MM.1S (cell line): ENCODE results near the gene JHY.

Experiments used
- CTCF ChIP-seq: fragments of 300-600 bp; sonication (generic); IDR thresholded peaks from 2 replicates; pipeline ENCODE4 v1.5.1; 2016; ENCODE audit warnings: antibody characterized with exemption, low read length, mixed read lengths
- EZH2 ChIP-seq: fragments of 300-600 bp; sonication (generic); optimal IDR thresholded peaks from 2 replicates; pipeline ENCODE3; 2017; ENCODE audit warnings: low read depth, mild to moderate bottlenecking, antibody characterized with exemption, low read length, mixed read lengths
- EZH2phosphoT487 ChIP-seq: fragments of 300-600 bp; sonication (generic); IDR thresholded peaks from 2 replicates; pipeline ENCODE4 v1.6.1; 2018; ENCODE audit warnings: antibody characterized with exemption, low read length

GRCh38 chr11:122898799-122899198, 16.2 kb downstream of the JHY start:
- no peak for TF ChIP-seq EZH2
- TF ChIP-seq CTCF: no peak
- TF ChIP-seq EZH2phosphoT487: no peak
